ENCODE results near the gene ASRGL1. TPM values are rescaled to one million over a fixed set of nuclear protein-coding genes. Genes with fewer than 3 reads are reported as not detected.

The ASRGL1 gene
- total RNA-seq, 1 experiment from 2014 or later = 31.1 TPM

GRCh38 chr11:62398011-62398994 lies 61.1 kb downstream of the ASRGL1 start:
- Histone ChIP-seq H4K20me1 (ENCODE audit: control insufficient read depth, insufficient read depth, insufficient read length) (no peaks in the 10 kb centered on the region), H3K79me1 (ENCODE audit: insufficient read depth, low read depth, low read length, poor library complexity, severe bottlenecking) (no peaks in the 10 kb centered on the region), H3K4me2 (ENCODE audit: insufficient read depth, insufficient read length, low read length) (no peak overlapping the region), H3K23ac (ENCODE audit: insufficient read length, low read depth, low read length) (no peak overlapping the region), H4K91ac (ENCODE audit: insufficient read length, low read depth, low read length) (no peak overlapping the region), H2BK12ac (ENCODE audit: insufficient read length, low read depth, low read length) (no peak overlapping the region), H3K56ac (ENCODE audit: insufficient read length, low read depth, low read length) (no peak overlapping the region), H3K27ac (ENCODE audit: insufficient read length, low read depth, low read length) (no peak overlapping the region), H3T11ph (ENCODE audit: low read length) (no peak overlapping the region), H4K5ac (ENCODE audit: insufficient read length, low read depth, low read length) (no peak overlapping the region), H3K9me3 (ENCODE audit: control insufficient read depth, low read depth, low read length) (no peaks in the 10 kb centered on the region), H3K14ac (ENCODE audit: insufficient read depth, low read length) (no peak overlapping the region), H2AK5ac (ENCODE audit: insufficient read length, low read length) (no peak overlapping the region), H3K9ac (ENCODE audit: extremely low read depth, insufficient read length, low read length) (no peak overlapping the region), H3K27me3 (ENCODE audit: insufficient read depth, low read length) (no peaks in the 10 kb centered on the region), H3K4me1 (ENCODE audit: insufficient read depth, low read length) (peaks cover 4% of the 10 kb centered on the region; the same call in 1 of the 2 replicates), H2BK20ac (ENCODE audit: low read depth, low read length, poor library complexity, severe bottlenecking) (no peak overlapping the region), H2AFZ (ENCODE audit: low read length) (no peak overlapping the region), H2BK120ac (ENCODE audit: low read depth, low read length, poor library complexity, severe bottlenecking) (no peak overlapping the region), H3K23me2 (ENCODE audit: insufficient read length, low read depth, low read length, poor library complexity, severe bottlenecking) (peaks cover 6% of the 10 kb centered on the region), H3K79me2 (ENCODE audit: insufficient read depth, low read length) (no peaks in the 10 kb centered on the region), H2BK5ac (ENCODE audit: insufficient read length, low read length) (no peak overlapping the region), H3K4ac (ENCODE audit: low read depth, low read length) (no peak overlapping the region), H4K8ac (replicated peaks; ENCODE audit: insufficient read length, low read depth, low read length) (no peak overlapping the region), H3K18ac (ENCODE audit: insufficient read length, low read depth, low read length) (no peak overlapping the region), H2BK15ac (ENCODE audit: low read depth, low read length) (no peak overlapping the region)
- H3K9me3 Mint-ChIP-seq = no peaks in the 10 kb centered on the region
- no peak for DNase-seq
- no peaks in the 10 kb centered on the region for H3K36me3 Mint-ChIP-seq (ENCODE audit: insufficient read depth in 1 of 3, low read depth in 3 of 3)
- H3K27ac Mint-ChIP-seq = peak overlapping the region; percentile 44 to 85 (median 71); a peak in 3 of 7 replicates
- peaks cover 4% of the 10 kb centered on the region for H3K27me3 Mint-ChIP-seq (ENCODE audit: low read depth)
- H3K4me1 Mint-ChIP-seq = peaks cover 26 to 55% of the 10 kb centered on the region in 2 experiments
- H3K4me3 Mint-ChIP-seq = no peak overlapping the region
- no CpG with 5 or more reads among the region's 22 CpGs for WGBS (ENCODE audit: extremely low coverage, insufficient read length, low lambda C conversion rate)
- TF ChIP-seq CTCF (conservative IDR thresholded peaks at IDR 0.05) = no peak
